GM18498 (cell line): Measurements from ENCODE around the gene MICU2.

Source experiments
- ATAC-seq: cut with Tn5 transposase; IDR thresholded peaks from one replicate; pipeline ENCODE4 v1.9.1; 2021; ENCODE audit warnings: mild to moderate bottlenecking, moderate library complexity; ENCODE audit not compliant: unreplicated experiment

MICU2 gene

GRCh38 chr13:21548577-21548976 lies 55.4 kb downstream of the MICU2 start:
- ATAC-seq, result no peak

GRCh38 chr13:21546372-21546771 lies 57.6 kb downstream of the MICU2 start:
- ATAC-seq, result no peak

- ATAC-seq, result no peak
Observed at GRCh38 chr13:21544515-21544914, 59.5 kb downstream of the MICU2 start.

GRCh38 chr13:21542563-21542962 lies 61.4 kb downstream of the MICU2 start:
- no peak for ATAC-seq

GRCh38 chr13:21541980-21542379 lies 62.0 kb downstream of the MICU2 start:
- ATAC-seq, result no peak

GRCh38 chr13:21541271-21541670 lies 62.7 kb downstream of the MICU2 start:
- no peak for ATAC-seq

- no peak for ATAC-seq
Observed at GRCh38 chr13:21539687-21540086, 64.3 kb downstream of the MICU2 start.

GRCh38 chr13:21538753-21539152 lies 65.2 kb downstream of the MICU2 start:
- no peak for ATAC-seq

- ATAC-seq, result no peak
Observed at GRCh38 chr13:21538280-21538679, 65.7 kb downstream of the MICU2 start.

- no peak for ATAC-seq
Observed at GRCh38 chr13:21537105-21537504, 66.9 kb downstream of the MICU2 start.

- ATAC-seq, result no peak
Observed at GRCh38 chr13:21534760-21535159, 69.2 kb downstream of the MICU2 start.

- ATAC-seq, result no peak
Observed at GRCh38 chr13:21531455-21531854, 72.5 kb downstream of the MICU2 start.

- ATAC-seq, result no peak
Observed at GRCh38 chr13:21530656-21531055, 73.3 kb downstream of the MICU2 start.

GRCh38 chr13:21529146-21529893 lies 74.7 kb downstream of the MICU2 start:
- ATAC-seq, result no peak

- ATAC-seq, result no peak
Observed at GRCh38 chr13:21528616-21529015, 75.4 kb downstream of the MICU2 start.

GRCh38 chr13:21526707-21527540 lies 77.0 kb downstream of the MICU2 start:
- ATAC-seq, result no peak

GRCh38 chr13:21522847-21523246 lies 81.1 kb downstream of the MICU2 start:
- ATAC-seq, result no peak

GRCh38 chr13:21522130-21522529 lies 81.8 kb downstream of the MICU2 start:
- ATAC-seq, result no peak

- ATAC-seq, result no peak
Observed at GRCh38 chr13:21518617-21519144, 85.3 kb downstream of the MICU2 start.

- ATAC-seq, result no peak
Observed at GRCh38 chr13:21517576-21517975, 86.4 kb downstream of the MICU2 start.

- no peak for ATAC-seq
Observed at GRCh38 chr13:21516805-21517204, 87.2 kb downstream of the MICU2 start.

GRCh38 chr13:21511849-21512248 lies 92.1 kb downstream of the MICU2 start:
- ATAC-seq, result no peak
